Activated naive CD4-positive, alpha-beta T cell treated with anti-CD3 and anti-CD28 coated beads, Interleukin-2, amount 50 U/mL, for 72 hours (primary cell): ENCODE measurements around the gene GNAS. TPM values are rescaled to one million over a fixed set of nuclear protein-coding genes. Genes with fewer than 3 reads are reported as not detected.
"Not testable (repeated sequence)": the region's sequence is repeated elsewhere in the genome, so short reads cannot be mapped to it uniquely, and the experiment has no call there.

Source experiments
- ATAC-seq, 2 donors: fragments of 150-1000 bp; cut with Tn5 transposase; 2 replicates each; pipeline ENCODE4 v1.10.0; 2021; ENCODE audit warnings: mild to moderate bottlenecking in 2 of 2, moderate library complexity in 2 of 2
- DNase-seq, 2 donors: peaks; one replicate each; pipeline ENCODE4 v3.0.0; 2021 to 2022; ENCODE audit warnings: low spot score in 2 of 2
- H3K27ac Mint-ChIP-seq, 2 donors: one replicate each; pipeline ENCODE4 v1.8.0; 2022; ENCODE audit warnings: mild to moderate bottlenecking in 2 of 2, mixed read lengths in 2 of 2
- H3K36me3 Mint-ChIP-seq, 2 donors: one replicate each; pipeline ENCODE4 v1.8.0; 2022; ENCODE audit warnings: mixed read lengths in 2 of 2
- H3K9me3 Mint-ChIP-seq, 2 donors: one replicate each; pipeline ENCODE4 v1.8.0; 2022; ENCODE audit warnings: mixed read lengths in 2 of 2
- total RNA-seq, 2 donors: library from RNA; stranded (reverse); gene quantifications; one replicate each; pipeline ENCODE4 v1.2.3, GENCODE V29; 2022

The GNAS gene
- total RNA-seq, 2 donors from 2014 or later: 624 to 863 TPM

DNA sequence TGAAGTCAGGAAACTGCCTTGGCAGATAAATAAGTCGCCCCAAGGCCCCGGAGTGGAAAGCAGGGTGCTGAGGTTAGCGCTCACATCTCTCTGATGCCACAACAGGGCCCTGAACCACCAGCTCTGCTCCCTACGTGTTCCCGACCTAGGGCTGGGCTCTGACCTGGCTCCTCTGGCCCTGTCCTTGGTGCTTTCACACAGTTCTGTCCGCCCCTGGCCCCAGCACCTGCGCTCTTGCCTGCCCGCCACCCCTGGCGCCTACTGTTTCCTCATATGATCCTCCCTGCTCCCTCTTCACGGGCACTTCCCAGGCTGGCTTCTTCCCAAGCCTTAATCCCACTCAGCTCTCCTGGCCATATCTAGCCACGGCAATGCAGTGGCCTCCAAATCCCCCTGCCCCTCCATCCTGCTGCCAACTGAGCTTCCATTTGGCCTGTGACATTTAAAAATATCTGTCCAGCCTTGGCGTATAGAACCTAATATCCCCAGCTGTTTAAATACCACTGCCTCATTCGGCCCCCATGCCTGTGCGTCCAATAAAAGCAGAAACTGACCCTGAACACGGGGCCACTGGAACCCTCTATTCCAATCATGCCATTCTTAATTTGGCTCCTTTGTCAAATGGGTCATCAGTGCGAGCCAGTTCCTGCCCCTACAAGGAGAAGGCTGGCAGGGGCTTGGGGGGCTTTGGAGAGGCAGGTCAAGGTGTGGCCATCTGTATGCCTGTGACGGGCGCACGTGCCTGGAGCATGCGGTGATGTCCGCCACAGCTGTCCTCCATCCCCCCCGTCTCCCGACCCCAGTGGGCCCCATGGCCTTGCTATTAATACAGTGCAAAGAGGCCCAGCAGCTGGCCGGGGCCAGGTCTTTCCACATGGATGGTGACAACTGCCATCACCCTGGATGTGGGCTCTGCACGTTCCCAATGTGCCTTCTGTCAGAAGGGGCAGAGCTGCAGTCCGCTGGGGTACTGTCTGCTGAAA lies 29.5 kb upstream of the GNAS start:
- ATAC-seq: no peak
- H3K36me3 Mint-ChIP-seq: peaks cover 14% of the 10 kb centered on the region in 2 donors
- peaks cover 0 to 10% of the 10 kb centered on the region in 2 donors for H3K9me3 Mint-ChIP-seq
- H3K27ac Mint-ChIP-seq: no peak overlapping the region
- DNase-seq: no peak

- H3K36me3 Mint-ChIP-seq: peaks cover 14% of the 10 kb centered on the region in 2 donors
- ATAC-seq: no peak
- H3K27ac Mint-ChIP-seq: no peak overlapping the region
- H3K9me3 Mint-ChIP-seq: peaks cover 0 to 15% of the 10 kb centered on the region in 2 donors
- DNase-seq: no peak
These were observed 27.7 kb upstream of the GNAS start for GRCh38 chr20:58824843-58825242.

- Mint-ChIP-seq H3K27ac (no peak overlapping the region), H3K36me3 (peaks cover 11 to 13% of the 10 kb centered on the region in 2 donors), H3K9me3 (peaks cover 1 to 16% of the 10 kb centered on the region in 2 donors)
- no peak for ATAC-seq
- DNase-seq: no peak
These were observed 27.1 kb upstream of the GNAS start for GRCh38 chr20:58825450-58825849.

DNA sequence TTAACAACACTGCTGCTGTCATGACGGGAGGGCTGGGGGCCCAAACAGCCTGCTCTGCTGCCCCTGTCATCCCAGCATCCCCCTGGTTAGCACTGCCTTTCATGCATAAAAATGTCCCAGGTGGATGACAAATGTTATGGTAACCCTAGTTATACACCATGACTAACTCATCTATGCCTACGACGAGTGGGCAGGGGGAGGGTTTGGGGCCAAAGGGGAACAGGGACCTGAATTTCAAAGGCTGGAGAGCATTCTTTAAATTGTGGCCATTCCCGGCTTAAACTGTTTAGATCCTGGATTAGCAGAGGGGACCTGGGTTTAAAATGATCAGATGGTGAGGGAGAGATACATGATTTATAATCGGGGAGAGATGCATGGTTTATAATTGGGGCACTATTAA lies 26.2 kb upstream of the GNAS start:
- Mint-ChIP-seq H3K9me3 (peaks cover 5 to 12% of the 10 kb centered on the region in 2 donors), H3K36me3 (peaks cover 3 to 9% of the 10 kb centered on the region in 2 donors)
- ATAC-seq: no peak

DNA sequence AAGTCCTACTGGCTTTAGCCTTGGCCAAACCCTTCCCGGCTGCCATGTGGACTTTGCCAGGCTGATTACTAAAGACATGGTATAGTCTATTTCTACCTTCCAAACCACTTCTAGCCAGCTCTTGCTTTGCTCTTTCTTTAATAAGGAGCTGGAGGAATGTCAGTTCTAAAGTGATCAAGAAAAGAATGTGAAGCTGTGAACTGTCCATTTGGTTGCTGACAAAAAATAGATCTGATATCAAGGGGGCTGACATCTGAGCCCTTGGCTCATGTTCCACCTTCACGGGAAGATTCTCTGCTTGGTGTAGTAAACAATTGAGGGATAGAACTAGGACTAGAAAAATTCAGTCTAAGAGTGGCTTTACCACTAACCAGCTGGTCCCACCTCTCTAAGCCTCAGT lies 24.4 kb upstream of the GNAS start:
- Mint-ChIP-seq H3K27ac (no peak overlapping the region), H3K9me3 (peaks cover 5 to 9% of the 10 kb centered on the region in 2 donors), H3K36me3 (peaks cover 0 to 6% of the 10 kb centered on the region in 2 donors)
- DNase-seq (no peak), ATAC-seq (no peak)

More for the DNA sequence above, 26.2 kb upstream of the GNAS start:
- no peak overlapping the region for H3K27ac Mint-ChIP-seq
- no peak for DNase-seq

DNA sequence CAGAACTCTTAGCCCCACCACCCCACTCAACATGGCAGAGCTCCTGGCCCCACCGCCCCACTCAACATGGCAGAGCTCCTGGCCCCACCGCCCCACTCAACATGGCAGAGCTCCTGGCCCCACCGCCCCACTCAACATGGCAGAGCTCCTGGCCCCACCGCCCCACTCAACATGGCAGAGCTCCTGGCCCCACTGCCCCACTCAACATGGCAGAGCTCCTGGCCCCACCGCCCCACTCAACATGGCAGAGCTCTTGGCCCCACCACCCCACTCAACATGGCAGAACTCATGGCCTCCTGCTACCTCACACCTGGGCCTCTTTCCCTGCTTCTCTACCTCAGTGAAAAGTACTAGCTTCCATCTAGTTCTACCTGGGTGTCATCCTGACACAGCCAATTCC lies 23.7 kb upstream of the GNAS start:
- H3K36me3 Mint-ChIP-seq, H3K9me3 Mint-ChIP-seq, H3K27ac Mint-ChIP-seq, ATAC-seq, DNase-seq: not testable (repeated sequence)

DNA sequence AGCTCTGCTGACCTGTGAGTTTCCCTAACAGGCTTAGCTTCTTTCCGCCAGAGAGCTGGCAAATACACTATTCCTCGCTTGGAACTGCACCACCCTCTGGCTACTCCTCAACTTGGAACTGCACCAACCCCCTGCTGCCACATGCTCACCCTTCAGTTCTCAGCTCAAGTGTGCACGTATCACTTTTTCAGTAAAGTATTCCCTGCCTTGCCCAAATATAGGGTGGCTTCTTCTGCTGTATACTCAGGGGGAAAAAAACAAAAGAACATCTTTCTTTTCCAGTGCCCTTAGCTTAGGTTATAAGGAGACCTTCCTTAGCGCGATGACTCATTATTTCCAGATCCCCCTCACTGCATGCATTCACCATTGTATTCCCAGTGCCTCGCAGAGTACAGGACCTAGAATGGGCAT lies 23.0 kb upstream of the GNAS start:
- no peak for ATAC-seq
- H3K27ac Mint-ChIP-seq: no peak overlapping the region

GRCh38 chr20:58832457-58832856 lies 20.1 kb upstream of the GNAS start:
- Mint-ChIP-seq H3K36me3 (peaks cover 0 to 6% of the 10 kb centered on the region in 2 donors), H3K9me3 (peaks cover 5 to 9% of the 10 kb centered on the region in 2 donors), H3K27ac (no peak overlapping the region)
- DNase-seq (no peak), ATAC-seq (no peak)

More for the DNA sequence above, 23.0 kb upstream of the GNAS start:
- DNase-seq: no peak
- Mint-ChIP-seq H3K36me3 (peaks cover 0 to 6% of the 10 kb centered on the region in 2 donors), H3K9me3 (peaks cover 5 to 9% of the 10 kb centered on the region in 2 donors)

DNA sequence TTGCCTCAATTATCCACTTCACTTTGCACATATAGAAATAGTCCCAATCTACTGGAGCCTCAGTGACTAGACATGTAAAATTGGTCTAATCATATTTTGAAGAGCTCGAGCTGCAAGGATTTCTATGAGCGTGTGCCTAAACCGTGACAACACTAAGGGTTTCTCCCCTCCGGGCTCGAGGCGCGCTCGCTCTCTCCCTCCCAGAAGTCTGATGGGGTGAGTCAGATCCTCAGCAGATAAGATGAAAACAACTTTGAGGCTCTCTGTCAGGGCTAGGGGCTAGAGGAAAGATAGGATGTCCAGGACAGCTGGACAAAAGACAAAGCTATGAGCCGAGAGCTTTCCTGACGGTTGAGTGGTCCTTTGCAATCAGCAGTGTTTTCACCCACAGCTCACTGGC lies 18.6 kb upstream of the GNAS start:
- no peak overlapping the region for H3K27ac Mint-ChIP-seq
- H3K36me3 Mint-ChIP-seq: peaks cover 0 to 6% of the 10 kb centered on the region in 2 donors
- peaks cover 5 to 8% of the 10 kb centered on the region in 2 donors for H3K9me3 Mint-ChIP-seq
- DNase-seq (no peak), ATAC-seq (no peak)

GRCh38 chr20:58835231-58835630 lies 17.3 kb upstream of the GNAS start:
- Mint-ChIP-seq H3K36me3 (peaks cover 3 to 6% of the 10 kb centered on the region in 2 donors), H3K9me3 (peaks cover 4 to 5% of the 10 kb centered on the region in 2 donors), H3K27ac (no peak overlapping the region)
- ATAC-seq: no peak
- DNase-seq: no peak

GRCh38 chr20:58836616-58837204 lies 15.8 kb upstream of the GNAS start:
- ATAC-seq (no peak), DNase-seq (no peak)
- no peak overlapping the region for H3K27ac Mint-ChIP-seq
- H3K9me3 Mint-ChIP-seq: no peaks in the 10 kb centered on the region
- H3K36me3 Mint-ChIP-seq: peaks cover 0 to 12% of the 10 kb centered on the region in 2 donors

GRCh38 chr20:58837717-58838116 lies 14.8 kb upstream of the GNAS start:
- Mint-ChIP-seq H3K27ac (no peak overlapping the region), H3K9me3 (no peaks in the 10 kb centered on the region), H3K36me3 (peaks cover 0 to 13% of the 10 kb centered on the region in 2 donors)
- DNase-seq (no peak), ATAC-seq (peak in 1 of 2 donors; percentile 29)

GRCh38 chr20:58838174-58838573 lies 14.3 kb upstream of the GNAS start:
- ATAC-seq (no peak), DNase-seq (no peak)
- H3K9me3 Mint-ChIP-seq: no peaks in the 10 kb centered on the region
- no peak overlapping the region for H3K27ac Mint-ChIP-seq
- peaks cover 0 to 13% of the 10 kb centered on the region in 2 donors for H3K36me3 Mint-ChIP-seq

GRCh38 chr20:58839474-58839874 lies 13.0 kb upstream of the GNAS start:
- DNase-seq (peak in 1 of 2 donors; percentile 46), ATAC-seq (peak; percentile 64 to 85)
- Mint-ChIP-seq H3K9me3 (no peaks in the 10 kb centered on the region), H3K36me3 (peaks cover 0 to 13% of the 10 kb centered on the region in 2 donors), H3K27ac (no peak overlapping the region)

DNA sequence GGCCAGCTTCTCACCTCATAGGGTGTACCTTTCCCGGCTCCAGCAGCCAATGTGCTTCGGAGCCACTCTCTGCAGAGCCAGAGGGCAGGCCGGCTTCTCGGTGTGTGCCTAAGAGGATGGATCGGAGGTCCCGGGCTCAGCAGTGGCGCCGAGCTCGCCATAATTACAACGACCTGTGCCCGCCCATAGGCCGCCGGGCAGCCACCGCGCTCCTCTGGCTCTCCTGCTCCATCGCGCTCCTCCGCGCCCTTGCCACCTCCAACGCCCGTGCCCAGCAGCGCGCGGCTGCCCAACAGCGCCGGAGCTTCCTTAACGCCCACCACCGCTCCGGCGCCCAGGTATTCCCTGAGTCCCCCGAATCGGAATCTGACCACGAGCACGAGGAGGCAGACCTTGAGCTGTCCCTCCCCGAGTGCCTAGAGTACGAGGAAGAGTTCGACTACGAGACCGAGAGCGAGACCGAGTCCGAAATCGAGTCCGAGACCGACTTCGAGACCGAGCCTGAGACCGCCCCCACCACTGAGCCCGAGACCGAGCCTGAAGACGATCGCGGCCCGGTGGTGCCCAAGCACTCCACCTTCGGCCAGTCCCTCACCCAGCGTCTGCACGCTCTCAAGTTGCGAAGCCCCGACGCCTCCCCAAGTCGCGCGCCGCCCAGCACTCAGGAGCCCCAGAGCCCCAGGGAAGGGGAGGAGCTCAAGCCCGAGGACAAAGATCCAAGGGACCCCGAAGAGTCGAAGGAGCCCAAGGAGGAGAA lies 12.3 kb upstream of the GNAS start:
- peak in 1 of 2 donors; percentile 32 for ATAC-seq
- peaks cover 0 to 13% of the 10 kb centered on the region in 2 donors for H3K36me3 Mint-ChIP-seq
- H3K27ac Mint-ChIP-seq: no peak overlapping the region
- DNase-seq: no peak
- no peaks in the 10 kb centered on the region for H3K9me3 Mint-ChIP-seq

DNA sequence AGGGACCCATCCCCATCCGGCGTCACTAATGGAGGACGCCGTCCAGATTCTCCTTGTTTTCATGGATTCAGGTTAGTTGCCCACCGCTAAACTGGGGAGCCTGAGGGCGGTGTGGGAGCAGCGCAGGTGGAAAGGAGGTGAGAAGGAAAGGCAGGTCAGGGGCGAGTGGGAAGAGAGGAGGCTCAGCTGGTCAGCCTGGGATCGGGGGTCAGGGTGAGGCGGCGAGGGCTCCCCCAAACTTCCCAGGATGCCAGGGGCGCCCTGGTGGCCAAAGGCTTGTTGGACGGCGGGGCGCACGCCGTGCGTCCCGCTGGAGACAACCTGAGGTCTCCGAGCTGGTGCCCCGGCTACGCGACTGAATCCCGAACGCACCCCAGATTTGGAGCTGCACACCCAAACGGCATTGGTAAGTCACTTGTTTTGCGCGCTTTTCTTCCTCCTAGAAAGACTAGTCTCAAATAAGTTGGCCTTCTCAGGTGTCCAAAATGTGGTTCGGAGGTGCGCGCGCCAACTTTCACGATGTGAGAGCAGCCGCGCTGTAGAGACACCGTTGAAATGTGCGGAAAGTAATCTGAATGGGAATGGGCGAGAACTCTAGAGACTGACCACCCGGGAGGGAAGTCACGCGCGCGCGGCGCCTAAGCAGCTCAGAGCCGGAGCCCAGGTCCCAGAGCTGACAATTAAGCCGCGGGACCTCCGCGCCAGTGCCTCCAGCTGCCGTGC lies 11.5 kb upstream of the GNAS start:
- Mint-ChIP-seq H3K9me3 (no peaks in the 10 kb centered on the region), H3K27ac (no peak overlapping the region), H3K36me3 (peaks cover 0 to 13% of the 10 kb centered on the region in 2 donors)
- no peak for ATAC-seq
- no peak for DNase-seq
